Measurements from ENCODE around the gene TAF3. TPM values are rescaled to one million over a fixed set of nuclear protein-coding genes. Genes with fewer than 3 reads are reported as not detected.

The TAF3 gene
- 5.9 TPM for total RNA-seq

GRCh38 chr10:7818295-7819120 lies at the start of gene TAF3:
TSS of gene TAF3 (plus strand) at chr10:7818505. CDS start at chr10:7818710, 205 bp downstream.

GRCh38 chr10:7787857-7788638 lies 30.3 kb upstream of the TAF3 start, which contains the start of the genes ATP5F1C and KIN:
TSS of gene ATP5F1C (plus strand) at chr10:7788177. CDS start at chr10:7788208, 31 bp downstream.
TSS of gene KIN (minus strand) at chr10:7787993. CDS start at chr10:7787933, 60 bp downstream.

GRCh38 chr10:8054494-8055407 lies 236.4 kb downstream of the TAF3 start, which contains the start of gene GATA3:
TSS of gene GATA3 (plus strand) at chr10:8054688. CDS start at chr10:8055656, 968 bp downstream.

Other genes starting within 250 kb of the TAF3 start
- 12.2 TPM for gene ITIH5, start 151.5 kb upstream of the TAF3 start, total RNA-seq
- gene ITIH2, start 115.2 kb upstream of the TAF3 start, total RNA-seq, result 2.8 TPM
- 15.3 TPM for gene KIN, start 30.5 kb upstream of the TAF3 start, total RNA-seq
- 258 TPM for gene ATP5F1C, start 30.3 kb upstream of the TAF3 start, total RNA-seq
- not detected for gene GATA3, start 236.2 kb downstream of the TAF3 start, total RNA-seq